ENCODE data around the gene SIGLECL1. TPM values are rescaled to one million over a fixed set of nuclear protein-coding genes. Genes with fewer than 3 reads are reported as not detected.

Gene SIGLECL1
- total RNA-seq, 1 experiment from 2014 or later = not detected

- no peaks in the 10 kb centered on the region for H3K36me3 ChIP-seq
- H3K9me3 ChIP-seq (replicated peaks) = no peaks in the 10 kb centered on the region
- H3K4me1 ChIP-seq (replicated peaks) = no peaks in the 10 kb centered on the region
- H3K27ac ChIP-seq = no peak overlapping the region
- no peak for DNase-seq (ENCODE audit: low read depth in 1 of 2, low spot score in 2 of 2)
- H3K4me3 ChIP-seq = no peak overlapping the region
- H3K27me3 ChIP-seq (replicated peaks) = peaks cover 14% of the 10 kb centered on the region; the same call in 1 of the 2 replicates
Observed at GRCh38 chr19:51295382-51296126, 44.7 kb downstream of the SIGLECL1 start.

- Histone ChIP-seq H3K9me3 (replicated peaks) (no peaks in the 10 kb centered on the region), H3K27ac (no peak overlapping the region), H3K4me1 (replicated peaks) (no peaks in the 10 kb centered on the region), H3K27me3 (replicated peaks) (peaks cover 14% of the 10 kb centered on the region; the same call in 1 of the 2 replicates), H3K4me3 (no peak overlapping the region), H3K36me3 (no peaks in the 10 kb centered on the region)
- DNase-seq (ENCODE audit: low read depth in 1 of 2, low spot score in 2 of 2) = no peak
Observed at GRCh38 chr19:51296336-51297093, 45.6 kb downstream of the SIGLECL1 start.

- peaks cover 14% of the 10 kb centered on the region; the same call in 1 of the 2 replicates for H3K27me3 ChIP-seq (replicated peaks)
- DNase-seq (ENCODE audit: low read depth in 1 of 2, low spot score in 2 of 2) = no peak
- H3K36me3 ChIP-seq = no peaks in the 10 kb centered on the region
- H3K27ac ChIP-seq = no peak overlapping the region
- H3K9me3 ChIP-seq (replicated peaks) = no peaks in the 10 kb centered on the region
- H3K4me1 ChIP-seq (replicated peaks) = no peaks in the 10 kb centered on the region
- H3K4me3 ChIP-seq = no peak overlapping the region
Observed at GRCh38 chr19:51297406-51297805, 46.5 kb downstream of the SIGLECL1 start.

- H3K9me3 ChIP-seq (replicated peaks) = no peaks in the 10 kb centered on the region
- H3K4me3 ChIP-seq = no peak overlapping the region
- no peak overlapping the region for H3K27ac ChIP-seq
- H3K27me3 ChIP-seq (replicated peaks) = 0 out of 2 replicates have a peak, but pooled peaks cover 9% of the 10 kb centered on the region
- DNase-seq (ENCODE audit: low read depth in 1 of 2, low spot score in 2 of 2) = no peak
- no peaks in the 10 kb centered on the region for H3K36me3 ChIP-seq
- H3K4me1 ChIP-seq (replicated peaks) = no peaks in the 10 kb centered on the region
Observed at GRCh38 chr19:51301266-51301665, 50.4 kb downstream of the SIGLECL1 start.

- H3K27me3 ChIP-seq (replicated peaks) = 0 out of 2 replicates have a peak, but pooled peaks cover 3% of the 10 kb centered on the region
- no peak overlapping the region for H3K4me3 ChIP-seq
- no peaks in the 10 kb centered on the region; the same call in 1 of the 2 replicates for H3K9me3 ChIP-seq (replicated peaks)
- DNase-seq (ENCODE audit: low read depth in 1 of 2, low spot score in 2 of 2) = no peak
- H3K4me1 ChIP-seq (replicated peaks) = no peaks in the 10 kb centered on the region
- no peaks in the 10 kb centered on the region for H3K36me3 ChIP-seq
- no peak overlapping the region for H3K27ac ChIP-seq
Observed at GRCh38 chr19:51305479-51305878, 54.6 kb downstream of the SIGLECL1 start.

- no peaks in the 10 kb centered on the region for H3K4me1 ChIP-seq (replicated peaks)
- H3K9me3 ChIP-seq (replicated peaks) = no peaks in the 10 kb centered on the region; the same call in 1 of the 2 replicates
- no peak within 1 kb of the TSS for H3K27ac ChIP-seq
- no peak for DNase-seq (ENCODE audit: low read depth in 1 of 2, low spot score in 2 of 2)
- H3K27me3 ChIP-seq (replicated peaks) = 0 out of 2 replicates have a peak, but pooled peaks cover 3% of the 10 kb centered on the region
- no peak within 1 kb of the TSS for H3K4me3 ChIP-seq
- no peaks in the 10 kb centered on the region for H3K36me3 ChIP-seq
Observed at GRCh38 chr19:51311351-51312257, 60.7 kb downstream of the SIGLECL1 start, which contains the start of gene IGLON5. Gene IGLON5 (plus strand): TSS chr19:51311644. CDS start chr19:51311848, 204 bp downstream.

GRCh38 chr19:51316688-51317087, 65.8 kb downstream of the SIGLECL1 start:
- Histone ChIP-seq H3K9me3 (replicated peaks) (no peaks in the 10 kb centered on the region), H3K36me3 (no peaks in the 10 kb centered on the region), H3K4me1 (replicated peaks) (no peaks in the 10 kb centered on the region), H3K27me3 (replicated peaks) (no peaks in the 10 kb centered on the region), H3K4me3 (no peak overlapping the region), H3K27ac (no peak overlapping the region)
- DNase-seq (ENCODE audit: low read depth in 1 of 2, low spot score in 2 of 2) = no peak

- no peak for DNase-seq (ENCODE audit: low read depth in 1 of 2, low spot score in 2 of 2)
- no peaks in the 10 kb centered on the region for H3K9me3 ChIP-seq (replicated peaks)
- H3K4me1 ChIP-seq (replicated peaks) = no peaks in the 10 kb centered on the region
- H3K36me3 ChIP-seq = no peaks in the 10 kb centered on the region
- H3K27me3 ChIP-seq (replicated peaks) = no peaks in the 10 kb centered on the region
- no peak overlapping the region for H3K27ac ChIP-seq
- no peak overlapping the region for H3K4me3 ChIP-seq
Observed at GRCh38 chr19:51317376-51317775, 66.5 kb downstream of the SIGLECL1 start.

GRCh38 chr19:51317968-51318367, 67.1 kb downstream of the SIGLECL1 start:
- Histone ChIP-seq H3K4me3 (no peak overlapping the region), H3K27me3 (replicated peaks) (no peaks in the 10 kb centered on the region), H3K4me1 (replicated peaks) (no peaks in the 10 kb centered on the region), H3K36me3 (no peaks in the 10 kb centered on the region), H3K9me3 (replicated peaks) (no peaks in the 10 kb centered on the region), H3K27ac (no peak overlapping the region)
- DNase-seq (ENCODE audit: low read depth in 1 of 2, low spot score in 2 of 2) = no peak

Other genes starting within 250 kb of the SIGLECL1 start
- not detected in 2 replicates for gene KLK8, start 249.5 kb upstream of the SIGLECL1 start, total RNA-seq (2014; rRNA removed; shearing (Covaris generic))
- not detected in 2 replicates for gene KLK10, start 231.4 kb upstream of the SIGLECL1 start, total RNA-seq (2014; rRNA removed; shearing (Covaris generic))
- gene KLK11, start 224.5 kb upstream of the SIGLECL1 start, total RNA-seq (2014; rRNA removed; shearing (Covaris generic)) = not detected in 2 replicates
- not detected in 2 replicates for gene KLK12, start 216.1 kb upstream of the SIGLECL1 start, total RNA-seq (2014; rRNA removed; shearing (Covaris generic))
- not detected in 2 replicates for gene KLK13, start 186.0 kb upstream of the SIGLECL1 start, total RNA-seq (2014; rRNA removed; shearing (Covaris generic))
- not detected in 2 replicates for gene KLK14, start 168.2 kb upstream of the SIGLECL1 start, total RNA-seq (2014; rRNA removed; shearing (Covaris generic))
- gene CTU1, start 142.7 kb upstream of the SIGLECL1 start, total RNA-seq (2014; rRNA removed; shearing (Covaris generic)) = 9.1 and 13.3 TPM in 2 replicates
- not detected in 2 replicates for gene SIGLEC9, start 126.2 kb upstream of the SIGLECL1 start, total RNA-seq (2014; rRNA removed; shearing (Covaris generic))
- not detected in 2 replicates for gene SIGLEC7, start 108.8 kb upstream of the SIGLECL1 start, total RNA-seq (2014; rRNA removed; shearing (Covaris generic))
- not detected in 2 replicates for gene CD33, start 26.0 kb upstream of the SIGLECL1 start, total RNA-seq (2014; rRNA removed; shearing (Covaris generic))
- gene IGLON5, start 60.6 kb downstream of the SIGLECL1 start, total RNA-seq (2014; rRNA removed; shearing (Covaris generic)) = not detected in 2 replicates
- gene VSIG10L, start 91.1 kb downstream of the SIGLECL1 start, total RNA-seq (2014; rRNA removed; shearing (Covaris generic)) = 0.08 and 0.25 TPM in 2 replicates
- gene ETFB, start 115.3 kb downstream of the SIGLECL1 start, total RNA-seq (2014; rRNA removed; shearing (Covaris generic)) = 91.4 and 205 TPM in 2 replicates
- not detected in 2 replicates for gene CLDND2, start 117.9 kb downstream of the SIGLECL1 start, total RNA-seq (2014; rRNA removed; shearing (Covaris generic))
- not detected in 2 replicates for gene NKG7, start 121.6 kb downstream of the SIGLECL1 start, total RNA-seq (2014; rRNA removed; shearing (Covaris generic))
- not detected in 2 replicates for gene LIM2, start 136.9 kb downstream of the SIGLECL1 start, total RNA-seq (2014; rRNA removed; shearing (Covaris generic))
- not detected in 2 replicates for gene C19orf84, start 139.5 kb downstream of the SIGLECL1 start, total RNA-seq (2014; rRNA removed; shearing (Covaris generic))
- not detected in 2 replicates for gene SIGLEC10, start 166.6 kb downstream of the SIGLECL1 start, total RNA-seq (2014; rRNA removed; shearing (Covaris generic))
- not detected in 2 replicates for gene SIGLEC8, start 207.4 kb downstream of the SIGLECL1 start, total RNA-seq (2014; rRNA removed; shearing (Covaris generic))
- not detected in 2 replicates for gene CEACAM18, start 227.5 kb downstream of the SIGLECL1 start, total RNA-seq (2014; rRNA removed; shearing (Covaris generic))